Neural crest cell (in vitro differentiated cells): ENCODE measurements around the gene CYLD. TPM values are rescaled to one million over a fixed set of nuclear protein-coding genes. Genes with fewer than 3 reads are reported as not detected.

Source experiments
- DNase-seq: peaks from one replicate; pipeline ENCODE4 v3.0.0; 2021; ENCODE audit warnings: low read depth, mixed read lengths, low spot score
- H3K27ac Mint-ChIP-seq: one replicate; pipeline ENCODE4 v1.8.0; 2021; ENCODE audit warnings: mild to moderate bottlenecking, mixed read lengths; ENCODE audit not compliant: unreplicated experiment
- H3K27me3 Mint-ChIP-seq: 2 replicates; pipeline ENCODE4 v1.8.0; 2021; ENCODE audit warnings: low read depth, mild to moderate bottlenecking, mixed read lengths
- H3K36me3 Mint-ChIP-seq: 2 replicates; pipeline ENCODE4 v1.8.0; 2021; ENCODE audit warnings: low read depth, mild to moderate bottlenecking, mixed read lengths
- H3K4me1 Mint-ChIP-seq: 2 replicates; pipeline ENCODE4 v1.8.0; 2021; ENCODE audit warnings: mixed read lengths
- H3K4me3 Mint-ChIP-seq: one replicate; pipeline ENCODE4 v1.8.0; 2021; ENCODE audit warnings: mild to moderate bottlenecking, mixed read lengths
- H3K9me3 Mint-ChIP-seq: 2 replicates; pipeline ENCODE4 v1.8.0; 2021; ENCODE audit warnings: mixed read lengths
- CTCF ChIP-seq: fragments of 200-600 bp; sonication (generic); conservative IDR thresholded peaks from 2 replicates; pipeline ENCODE4 v1.5.0; 2021; ENCODE audit warnings: antibody characterized with exemption, mild to moderate bottlenecking
- total RNA-seq: library from RNA; stranded (reverse); gene quantifications from 2 replicates; pipeline ENCODE4 v1.2.1, GENCODE V29; 2021

The CYLD gene
- total RNA-seq, 1 donor from 2014 or later = 10.1 TPM

GRCh38 chr16:50765260-50765659, 23.4 kb downstream of the CYLD start:
- no peak for TF ChIP-seq CTCF
- H3K4me3 Mint-ChIP-seq = no peak overlapping the region
- no peak overlapping the region for H3K27ac Mint-ChIP-seq
- H3K36me3 Mint-ChIP-seq = peaks cover 26% of the 10 kb centered on the region
- no peak for DNase-seq
- no peaks in the 10 kb centered on the region for H3K27me3 Mint-ChIP-seq
- peaks cover 4% of the 10 kb centered on the region for H3K4me1 Mint-ChIP-seq
- peaks cover 17% of the 10 kb centered on the region for H3K9me3 Mint-ChIP-seq

GRCh38 chr16:50765861-50766260, 24.0 kb downstream of the CYLD start:
- Mint-ChIP-seq H3K36me3 (peaks cover 26% of the 10 kb centered on the region), H3K9me3 (peaks cover 17% of the 10 kb centered on the region), H3K27me3 (no peaks in the 10 kb centered on the region), H3K27ac (no peak overlapping the region), H3K4me3 (no peak overlapping the region), H3K4me1 (peaks cover 4% of the 10 kb centered on the region)
- no peak for TF ChIP-seq CTCF
- no peak for DNase-seq

GRCh38 chr16:50767197-50767596, 25.3 kb downstream of the CYLD start:
- TF ChIP-seq CTCF = no peak
- Mint-ChIP-seq H3K4me3 (no peak overlapping the region), H3K27ac (no peak overlapping the region), H3K9me3 (peaks cover 21% of the 10 kb centered on the region), H3K4me1 (peaks cover 8% of the 10 kb centered on the region), H3K27me3 (no peaks in the 10 kb centered on the region), H3K36me3 (peaks cover 29% of the 10 kb centered on the region)
- DNase-seq = no peak

GRCh38 chr16:50771366-50771765, 29.5 kb downstream of the CYLD start:
- Mint-ChIP-seq H3K4me3 (no peak overlapping the region), H3K36me3 (peaks cover 17% of the 10 kb centered on the region), H3K9me3 (peaks cover 15% of the 10 kb centered on the region), H3K27ac (no peak overlapping the region), H3K4me1 (peaks cover 6% of the 10 kb centered on the region), H3K27me3 (no peaks in the 10 kb centered on the region)
- DNase-seq = no peak
- no peak for TF ChIP-seq CTCF

GRCh38 chr16:50774405-50774804, 32.5 kb downstream of the CYLD start:
- peaks cover 7% of the 10 kb centered on the region for H3K9me3 Mint-ChIP-seq
- peaks cover 7% of the 10 kb centered on the region for H3K36me3 Mint-ChIP-seq
- TF ChIP-seq CTCF = no peak
- H3K4me3 Mint-ChIP-seq = no peak overlapping the region
- DNase-seq = no peak
- peaks cover 9% of the 10 kb centered on the region for H3K4me1 Mint-ChIP-seq
- no peaks in the 10 kb centered on the region for H3K27me3 Mint-ChIP-seq
- no peak overlapping the region for H3K27ac Mint-ChIP-seq

GRCh38 chr16:50774960-50775359, 33.1 kb downstream of the CYLD start:
- Mint-ChIP-seq H3K36me3 (peaks cover 7% of the 10 kb centered on the region), H3K4me1 (peaks cover 9% of the 10 kb centered on the region), H3K4me3 (no peak overlapping the region), H3K9me3 (peaks cover 4% of the 10 kb centered on the region), H3K27me3 (no peaks in the 10 kb centered on the region), H3K27ac (no peak overlapping the region)
- no peak for DNase-seq
- TF ChIP-seq CTCF = no peak
